ENCODE measurements around the gene WT1. TPM values are rescaled to one million over a fixed set of nuclear protein-coding genes. Genes with fewer than 3 reads are reported as not detected.

WT1 gene
- total and polyA plus RNA-seq, 11 donors, result 1.0 to 16.6 (median 2.2) TPM

DNA sequence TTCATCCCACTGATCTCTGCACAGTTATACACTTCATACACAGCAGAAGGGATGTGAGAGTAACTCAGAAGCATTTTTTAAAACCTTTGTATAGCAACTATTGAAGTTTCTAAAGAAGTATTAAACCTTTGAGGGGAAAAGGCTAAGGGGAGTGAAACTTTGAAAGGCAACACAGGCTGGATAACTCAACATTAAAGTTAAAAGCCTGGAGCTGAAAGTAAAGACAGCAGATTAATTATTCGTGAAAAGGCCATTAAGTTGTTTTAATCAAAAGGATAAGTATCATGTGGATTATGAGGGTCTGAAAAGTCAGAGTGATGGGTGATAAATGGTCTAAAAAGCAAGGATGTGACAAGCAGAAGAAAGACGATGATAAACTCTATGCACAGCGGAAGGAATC lies 17.5 kb downstream of the WT1 start:
- intact Hi-C loops (cut with DNase I), result no loop called here

DNA sequence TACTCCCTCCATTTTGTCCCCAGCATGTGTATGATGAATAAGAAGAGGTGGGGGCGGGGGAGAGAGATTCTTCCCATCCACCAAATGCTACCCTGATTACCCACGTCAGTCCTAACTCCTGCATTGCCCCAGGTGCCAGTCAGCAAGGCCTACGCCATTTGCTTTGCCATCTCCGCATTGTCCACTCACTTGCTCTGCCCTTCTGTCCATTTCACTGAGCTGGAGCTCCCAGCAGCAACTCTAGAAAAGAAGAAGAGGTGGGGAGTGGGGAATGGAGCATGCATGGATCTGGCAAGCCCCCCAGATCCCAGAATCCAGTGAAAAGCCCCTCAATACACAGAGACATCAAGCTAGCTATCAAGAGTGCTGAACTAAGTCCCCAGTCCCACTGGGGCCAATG lies 19.0 kb downstream of the WT1 start:
- WGBS, 4 donors, result 81 to 99% (median 96%) methylated on average over 4 of the region's 4 CpGs
- DNase-seq, result no peak
- no peaks in the 10 kb centered on the region for H3K9me3 ChIP-seq
- H3K4me1 ChIP-seq, result peaks cover 0 to 15% (median 0%) of the 10 kb centered on the region in 12 donors
- intact Hi-C loops (cut with DNase I), result no loop called here
- H3K27ac ChIP-seq, result no peak overlapping the region
- no peak for ATAC-seq
- H3K27me3 ChIP-seq, result peaks cover 0 to 16% (median 0%) of the 10 kb centered on the region in 9 donors
- TF ChIP-seq, protein P1, sequence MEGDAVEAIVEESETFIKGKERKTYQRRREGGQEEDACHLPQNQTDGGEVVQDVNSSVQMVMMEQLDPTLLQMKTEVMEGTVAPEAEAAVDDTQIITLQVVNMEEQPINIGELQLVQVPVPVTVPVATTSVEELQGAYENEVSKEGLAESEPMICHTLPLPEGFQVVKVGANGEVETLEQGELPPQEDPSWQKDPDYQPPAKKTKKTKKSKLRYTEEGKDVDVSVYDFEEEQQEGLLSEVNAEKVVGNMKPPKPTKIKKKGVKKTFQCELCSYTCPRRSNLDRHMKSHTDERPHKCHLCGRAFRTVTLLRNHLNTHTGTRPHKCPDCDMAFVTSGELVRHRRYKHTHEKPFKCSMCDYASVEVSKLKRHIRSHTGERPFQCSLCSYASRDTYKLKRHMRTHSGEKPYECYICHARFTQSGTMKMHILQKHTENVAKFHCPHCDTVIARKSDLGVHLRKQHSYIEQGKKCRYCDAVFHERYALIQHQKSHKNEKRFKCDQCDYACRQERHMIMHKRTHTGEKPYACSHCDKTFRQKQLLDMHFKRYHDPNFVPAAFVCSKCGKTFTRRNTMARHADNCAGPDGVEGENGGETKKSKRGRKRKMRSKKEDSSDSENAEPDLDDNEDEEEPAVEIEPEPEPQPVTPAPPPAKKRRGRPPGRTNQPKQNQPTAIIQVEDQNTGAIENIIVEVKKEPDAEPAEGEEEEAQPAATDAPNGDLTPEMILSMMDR (IDR thresholded peaks at IDR 0.05), result no peak
- TF ChIP-seq POLR2A (IDR thresholded peaks at IDR 0.05), result no peak
- H3K4me3 ChIP-seq, result no peak overlapping the region
- peaks cover 0 to 14% (median 0%) of the 10 kb centered on the region in 9 donors for H3K36me3 ChIP-seq

More for the DNA sequence above, 17.5 kb downstream of the WT1 start:
- Histone ChIP-seq H3K9me3 (no peaks in the 10 kb centered on the region), H3K27ac (no peak overlapping the region), H3K36me3 (peaks cover 0 to 14% (median 0%) of the 10 kb centered on the region in 9 donors), H3K27me3 (peaks cover 0 to 22% (median 0%) of the 10 kb centered on the region in 9 donors), H3K4me3 (no peak overlapping the region), H3K4me1 (peaks cover 0 to 26% (median 11%) of the 10 kb centered on the region in 12 donors)
- DNase-seq, result no peak
- 91 to 93% (median 92%) methylated on average over 3 of the region's 3 CpGs for WGBS, 4 donors
- ATAC-seq, result no peak
- TF ChIP-seq, protein P1 (IDR thresholded peaks at IDR 0.05), result no peak
- TF ChIP-seq POLR2A (IDR thresholded peaks at IDR 0.05), result no peak

DNA sequence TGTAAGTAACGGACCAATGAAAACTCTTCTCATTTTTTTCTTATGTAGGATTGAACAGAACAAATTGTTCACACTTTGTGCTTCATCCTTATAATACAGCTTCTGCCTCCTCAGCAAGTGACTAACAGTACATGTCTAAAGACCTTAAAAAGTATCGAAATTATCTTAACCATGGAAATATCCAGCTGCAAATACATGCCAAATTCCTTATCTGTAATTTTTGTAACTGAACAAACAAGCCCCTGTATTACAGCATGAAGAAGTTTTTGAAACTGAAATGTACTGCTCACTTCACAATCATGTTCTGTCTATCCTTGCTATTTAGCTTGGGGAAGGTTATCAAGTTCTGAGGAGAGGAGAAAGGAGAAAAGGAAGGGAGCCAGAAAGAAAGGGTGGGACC lies 20.4 kb downstream of the WT1 start:
- no peak for ATAC-seq
- Histone ChIP-seq H3K27me3 (peaks cover 0 to 16% (median 0%) of the 10 kb centered on the region in 9 donors), H3K4me1 (peaks cover 0 to 5% (median 0%) of the 10 kb centered on the region in 12 donors), H3K4me3 (no peak overlapping the region), H3K36me3 (peaks cover 0 to 14% (median 0%) of the 10 kb centered on the region in 9 donors), H3K27ac (no peak overlapping the region), H3K9me3 (no peaks in the 10 kb centered on the region)
- TF ChIP-seq, protein P1 (IDR thresholded peaks at IDR 0.05), result no peak
- TF ChIP-seq POLR2A (IDR thresholded peaks at IDR 0.05), result no peak
- DNase-seq, result no peak
- intact Hi-C loops (cut with DNase I), result no loop called here
- WGBS, 4 donors, result 72 to 89% (median 79%) methylated on average over 2 of the region's 2 CpGs

DNA sequence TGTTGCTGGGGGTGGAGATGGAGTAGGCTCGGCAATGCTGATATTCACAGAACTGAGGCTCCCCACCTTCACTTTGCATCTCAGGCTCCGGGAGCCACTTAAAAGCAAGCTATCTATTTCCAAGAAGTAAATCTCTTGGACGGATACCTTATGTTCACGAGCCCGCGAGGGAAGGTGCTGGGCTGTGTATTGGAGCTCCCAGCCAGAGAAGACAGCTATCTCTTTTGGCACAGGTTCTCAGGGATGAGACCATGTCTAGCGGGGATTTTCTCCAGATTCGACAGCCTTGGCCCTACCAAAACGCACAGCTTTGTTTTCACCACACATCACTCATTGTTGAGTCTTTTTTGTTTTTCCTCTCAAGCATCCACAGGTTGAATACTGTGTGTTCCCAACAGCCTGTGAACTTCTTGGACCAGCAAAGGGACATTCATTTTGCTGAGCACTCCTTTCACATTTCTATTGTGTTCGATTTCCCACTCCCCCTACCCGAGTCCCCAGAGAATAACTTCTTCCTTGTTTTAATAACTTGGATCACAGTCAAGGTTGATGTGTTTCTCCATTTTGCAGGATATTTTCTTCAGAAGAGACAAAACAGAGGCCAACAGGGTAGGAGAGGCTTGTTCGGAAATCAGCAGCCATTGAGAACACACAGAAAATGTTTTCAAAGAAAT lies 23.3 kb downstream of the WT1 start:
- Histone ChIP-seq H3K4me3 (no peak overlapping the region), H3K4me1 (peaks cover 0 to 5% (median 0%) of the 10 kb centered on the region in 12 donors), H3K27ac (peak overlapping the region in 8 of 12 donors; percentile 8 to 76 (median 53)), H3K27me3 (peaks cover 0 to 16% (median 0%) of the 10 kb centered on the region in 9 donors), H3K9me3 (no peaks in the 10 kb centered on the region), H3K36me3 (peaks cover 0 to 11% (median 0%) of the 10 kb centered on the region in 9 donors)
- WGBS, 4 donors, result 58 to 62% (median 60%) methylated on average over 12 of the region's 12 CpGs
- DNase-seq, result no peak
- intact Hi-C loops (cut with DNase I), result no loop called here
- TF ChIP-seq, protein P1 (IDR thresholded peaks at IDR 0.05), result no peak
- TF ChIP-seq POLR2A (IDR thresholded peaks at IDR 0.05), result no peak
- ATAC-seq, result peak in 2 of 4 donors; percentile 37 to 88

Data from heart left ventricle (tissue), 16 donors.